ENCODE measurements around the gene EEFSEC. TPM values are rescaled to one million over a fixed set of nuclear protein-coding genes. Genes with fewer than 3 reads are reported as not detected.

The EEFSEC gene
- total and polyA plus RNA-seq, 8 donors = 11.5 to 23.0 (median 19.9) TPM

GRCh38 chr3:128182656-128183055 lies 29.4 kb downstream of the EEFSEC start:
- no peak overlapping the region for H3K4me3 ChIP-seq
- TF ChIP-seq, protein P1, sequence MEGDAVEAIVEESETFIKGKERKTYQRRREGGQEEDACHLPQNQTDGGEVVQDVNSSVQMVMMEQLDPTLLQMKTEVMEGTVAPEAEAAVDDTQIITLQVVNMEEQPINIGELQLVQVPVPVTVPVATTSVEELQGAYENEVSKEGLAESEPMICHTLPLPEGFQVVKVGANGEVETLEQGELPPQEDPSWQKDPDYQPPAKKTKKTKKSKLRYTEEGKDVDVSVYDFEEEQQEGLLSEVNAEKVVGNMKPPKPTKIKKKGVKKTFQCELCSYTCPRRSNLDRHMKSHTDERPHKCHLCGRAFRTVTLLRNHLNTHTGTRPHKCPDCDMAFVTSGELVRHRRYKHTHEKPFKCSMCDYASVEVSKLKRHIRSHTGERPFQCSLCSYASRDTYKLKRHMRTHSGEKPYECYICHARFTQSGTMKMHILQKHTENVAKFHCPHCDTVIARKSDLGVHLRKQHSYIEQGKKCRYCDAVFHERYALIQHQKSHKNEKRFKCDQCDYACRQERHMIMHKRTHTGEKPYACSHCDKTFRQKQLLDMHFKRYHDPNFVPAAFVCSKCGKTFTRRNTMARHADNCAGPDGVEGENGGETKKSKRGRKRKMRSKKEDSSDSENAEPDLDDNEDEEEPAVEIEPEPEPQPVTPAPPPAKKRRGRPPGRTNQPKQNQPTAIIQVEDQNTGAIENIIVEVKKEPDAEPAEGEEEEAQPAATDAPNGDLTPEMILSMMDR (IDR thresholded peaks at IDR 0.05) = no peak
- H3K9me3 ChIP-seq = no peaks in the 10 kb centered on the region
- H3K27me3 ChIP-seq = no peaks in the 10 kb centered on the region
- intact Hi-C loops (cut with DNase I) = no loop called here
- H3K36me3 ChIP-seq = no peaks in the 10 kb centered on the region
- H3K27ac ChIP-seq = no peak overlapping the region
- peaks cover 3 to 17% of the 10 kb centered on the region in 2 donors for H3K4me1 ChIP-seq
- DNase-seq (no peak), ATAC-seq (no peak)

DNA sequence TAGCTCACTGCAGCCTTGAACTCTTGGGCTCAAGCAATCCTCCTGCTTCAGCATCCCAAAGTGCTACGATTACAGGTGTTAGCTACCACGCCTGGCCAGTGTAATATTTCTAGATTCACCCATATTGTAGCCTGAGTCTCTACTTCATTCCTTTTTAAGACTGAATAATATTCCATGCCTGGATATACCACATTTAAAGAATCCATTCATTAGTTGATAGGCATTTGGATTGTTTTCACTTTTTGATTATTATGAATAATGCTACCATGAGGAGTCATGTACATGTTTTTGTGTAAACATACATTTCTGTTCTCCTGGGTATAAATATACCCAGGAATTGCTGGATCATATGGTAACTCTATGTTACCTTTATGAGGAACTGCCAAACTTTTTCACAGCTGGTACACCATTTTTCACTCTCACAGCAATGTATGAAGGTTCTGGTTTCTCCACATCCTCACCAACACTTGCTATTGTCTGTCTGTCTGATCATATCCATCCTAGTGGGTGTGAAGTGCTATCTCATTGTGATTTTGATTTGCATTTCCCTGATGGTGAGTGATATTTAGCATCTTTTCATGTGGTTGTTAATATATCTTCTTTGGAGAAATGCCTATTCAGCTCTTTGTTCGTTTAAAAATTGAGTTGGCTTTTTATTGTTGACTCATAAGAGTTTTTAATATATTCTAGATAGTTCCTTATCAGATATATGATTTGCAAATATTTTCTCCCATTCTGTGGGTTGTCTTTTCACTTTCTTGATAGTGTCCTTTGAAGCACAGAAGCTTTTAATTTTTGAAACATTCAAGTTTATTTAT lies 32.6 kb downstream of the EEFSEC start:
- no peaks in the 10 kb centered on the region for H3K27me3 ChIP-seq
- no peaks in the 10 kb centered on the region for H3K4me1 ChIP-seq
- ATAC-seq (no peak), DNase-seq (no peak)
- H3K9me3 ChIP-seq = no peaks in the 10 kb centered on the region
- H3K27ac ChIP-seq = no peak overlapping the region
- intact Hi-C loops (cut with DNase I) = no loop called here
- no peaks in the 10 kb centered on the region for H3K36me3 ChIP-seq
- H3K4me3 ChIP-seq = no peak overlapping the region
- TF ChIP-seq, protein P1 (IDR thresholded peaks at IDR 0.05) = no peak

GRCh38 chr3:128187495-128187894 lies 34.2 kb downstream of the EEFSEC start:
- DNase-seq = no peak
- Histone ChIP-seq H3K27me3 (no peaks in the 10 kb centered on the region), H3K4me1 (no peaks in the 10 kb centered on the region), H3K36me3 (no peaks in the 10 kb centered on the region), H3K27ac (no peak overlapping the region), H3K9me3 (no peaks in the 10 kb centered on the region), H3K4me3 (no peak overlapping the region)
- ATAC-seq = no peak
- intact Hi-C loops (cut with DNase I) = no loop called here
- TF ChIP-seq, protein P1 (IDR thresholded peaks at IDR 0.05) = no peak

GRCh38 chr3:128188326-128188725 lies 35.0 kb downstream of the EEFSEC start:
- TF ChIP-seq, protein P1 (IDR thresholded peaks at IDR 0.05) = no peak
- no peaks in the 10 kb centered on the region for H3K27me3 ChIP-seq
- no peak for DNase-seq
- no peak overlapping the region for H3K4me3 ChIP-seq
- H3K9me3 ChIP-seq = no peaks in the 10 kb centered on the region
- no peaks in the 10 kb centered on the region for H3K36me3 ChIP-seq
- intact Hi-C loops (cut with DNase I) = no loop called here
- no peak overlapping the region for H3K27ac ChIP-seq
- ATAC-seq = no peak
- H3K4me1 ChIP-seq = no peaks in the 10 kb centered on the region

- TF ChIP-seq, protein P1 (IDR thresholded peaks at IDR 0.05) = no peak
- ATAC-seq = no peak
- no peak overlapping the region for H3K27ac ChIP-seq
These were observed 35.7 kb downstream of the EEFSEC start for GRCh38 chr3:128188956-128189355.

More at GRCh38 chr3:128188956-128189355, 35.7 kb downstream of the EEFSEC start:
- Histone ChIP-seq H3K27me3 (no peaks in the 10 kb centered on the region), H3K4me3 (no peak overlapping the region), H3K9me3 (no peaks in the 10 kb centered on the region), H3K4me1 (no peaks in the 10 kb centered on the region), H3K36me3 (no peaks in the 10 kb centered on the region)
- DNase-seq = no peak
- intact Hi-C loops (cut with DNase I) = no loop called here
